IPS-NIHi11 (cell line): ENCODE data around the gene NCOA1.
"Not testable (repeated sequence)": the region's sequence is repeated elsewhere in the genome, so short reads cannot be mapped to it uniquely, and the experiment has no call there.

ENCODE experiments used
- DNase-seq: peaks from one replicate; pipeline ENCODE4 v3.0.0; 2012; ENCODE audit warnings: mixed read lengths, low spot score

NCOA1 gene

DNA sequence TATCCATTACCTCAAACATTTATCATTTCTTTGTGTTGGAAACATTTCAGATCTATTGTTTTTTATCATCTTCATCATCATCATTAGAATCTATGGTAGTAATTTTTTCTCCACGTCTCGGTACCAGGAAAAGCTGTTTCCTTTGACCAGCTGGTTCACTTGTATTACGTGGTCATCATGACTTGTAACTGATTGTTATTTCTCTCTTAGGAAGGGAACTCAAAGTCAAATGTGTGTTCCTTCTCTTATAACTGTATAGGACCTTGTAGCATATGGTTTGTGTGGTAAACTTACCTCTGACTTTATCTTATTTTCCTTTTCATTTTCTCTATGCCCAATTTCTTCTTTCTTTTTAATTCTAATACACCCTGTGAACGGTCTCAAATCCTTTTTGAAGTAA, 16.5 kb downstream of the NCOA1 start:
- no peak for DNase-seq

- no peak for DNase-seq
Measured at GRCh38 chr2:24508878-24509277, 17.8 kb downstream of the NCOA1 start.

GRCh38 chr2:24509425-24509824, 18.4 kb downstream of the NCOA1 start:
- no peak for DNase-seq

- no peak for DNase-seq
Measured at GRCh38 chr2:24509840-24510239, 18.8 kb downstream of the NCOA1 start.

GRCh38 chr2:24510771-24511170, 19.7 kb downstream of the NCOA1 start:
- no peak for DNase-seq

GRCh38 chr2:24511198-24511597, 20.1 kb downstream of the NCOA1 start:
- DNase-seq: no peak

DNA sequence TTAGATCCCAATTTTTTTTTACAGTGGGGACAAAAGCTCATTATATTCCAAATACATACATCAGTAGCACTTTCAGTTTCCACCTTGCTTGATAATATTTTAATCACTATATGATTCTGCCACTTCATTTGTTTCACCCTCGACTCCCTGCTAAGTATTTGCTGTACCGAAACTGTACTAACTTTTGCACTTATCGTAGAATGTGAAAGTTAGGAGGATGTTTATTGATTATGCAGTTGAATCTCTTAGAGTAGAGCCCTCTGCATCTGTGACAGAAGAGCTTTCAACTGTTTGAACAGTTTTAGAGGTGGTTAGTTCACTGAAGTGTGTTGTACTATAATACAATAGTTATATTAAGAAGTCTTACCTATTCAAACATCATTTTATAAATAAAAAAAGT, 20.8 kb downstream of the NCOA1 start:
- DNase-seq: no peak

DNA sequence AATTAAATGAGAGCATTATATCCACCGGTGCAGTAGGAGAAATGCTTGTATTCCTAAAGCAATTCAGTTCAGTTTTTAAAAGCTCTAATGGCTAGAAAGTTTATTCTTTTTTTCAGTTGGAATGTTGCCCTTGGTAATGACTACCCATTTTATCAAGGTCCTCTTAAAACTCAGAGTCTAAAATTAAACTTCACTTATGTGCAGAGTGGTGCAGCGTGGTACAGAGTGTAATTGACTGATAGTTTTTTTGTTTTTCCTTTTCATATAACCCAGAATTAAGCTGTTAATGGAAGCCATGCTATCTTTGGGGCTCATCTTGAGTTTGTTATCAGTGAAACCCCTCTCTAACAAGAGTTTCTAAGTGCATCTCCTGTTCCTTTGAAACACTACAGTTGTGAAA, 21.4 kb downstream of the NCOA1 start:
- no peak for DNase-seq

GRCh38 chr2:24512831-24513230, 21.8 kb downstream of the NCOA1 start:
- no peak for DNase-seq

- no peak for DNase-seq
Measured at GRCh38 chr2:24513281-24514071, 22.4 kb downstream of the NCOA1 start.

- DNase-seq: no peak
Measured at GRCh38 chr2:24514820-24515219, 23.8 kb downstream of the NCOA1 start.

DNA sequence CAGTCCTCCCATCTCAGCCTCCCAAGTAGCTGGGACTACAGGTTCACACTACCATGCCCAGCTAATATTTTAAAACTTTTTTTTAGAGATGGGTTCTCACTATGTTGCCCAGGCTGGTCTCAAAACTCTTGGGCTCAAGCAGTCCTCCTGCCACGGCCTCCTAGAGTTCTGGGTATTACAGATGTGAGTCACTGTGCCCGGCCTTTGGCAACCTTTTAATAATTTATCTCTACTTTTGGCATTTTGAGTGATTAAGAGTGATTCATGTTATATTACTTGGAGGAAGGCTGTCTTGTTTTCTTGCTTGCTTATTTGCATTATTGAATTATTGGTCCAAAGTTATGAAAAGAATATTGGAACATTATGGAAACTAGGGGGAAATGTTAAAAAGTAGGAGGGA, 24.3 kb downstream of the NCOA1 start:
- no peak for DNase-seq

DNA sequence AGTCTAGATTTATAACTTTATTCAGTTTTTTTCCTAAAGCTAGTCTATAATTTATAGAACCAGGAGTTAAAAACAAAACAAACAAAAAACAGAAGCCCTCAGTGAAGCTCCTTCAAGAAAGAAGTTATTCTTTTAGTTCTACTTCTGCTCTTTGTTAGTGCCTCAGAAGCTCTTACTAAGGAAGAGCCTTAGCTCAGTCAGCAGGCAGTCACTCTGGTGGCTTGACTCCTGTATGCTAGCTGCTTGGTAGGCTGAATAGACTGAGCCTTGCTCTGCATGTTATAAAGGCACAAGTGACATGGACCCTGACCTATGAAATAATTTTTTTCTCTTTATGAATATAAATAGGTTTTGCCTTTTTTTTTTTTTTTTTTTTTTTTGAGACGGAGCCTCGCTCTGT, 24.8 kb downstream of the NCOA1 start:
- DNase-seq: peak; percentile 17

GRCh38 chr2:24517247-24517646, 26.2 kb downstream of the NCOA1 start:
- no peak for DNase-seq

- no peak for DNase-seq
Measured at GRCh38 chr2:24520175-24520574, 29.1 kb downstream of the NCOA1 start.

DNA sequence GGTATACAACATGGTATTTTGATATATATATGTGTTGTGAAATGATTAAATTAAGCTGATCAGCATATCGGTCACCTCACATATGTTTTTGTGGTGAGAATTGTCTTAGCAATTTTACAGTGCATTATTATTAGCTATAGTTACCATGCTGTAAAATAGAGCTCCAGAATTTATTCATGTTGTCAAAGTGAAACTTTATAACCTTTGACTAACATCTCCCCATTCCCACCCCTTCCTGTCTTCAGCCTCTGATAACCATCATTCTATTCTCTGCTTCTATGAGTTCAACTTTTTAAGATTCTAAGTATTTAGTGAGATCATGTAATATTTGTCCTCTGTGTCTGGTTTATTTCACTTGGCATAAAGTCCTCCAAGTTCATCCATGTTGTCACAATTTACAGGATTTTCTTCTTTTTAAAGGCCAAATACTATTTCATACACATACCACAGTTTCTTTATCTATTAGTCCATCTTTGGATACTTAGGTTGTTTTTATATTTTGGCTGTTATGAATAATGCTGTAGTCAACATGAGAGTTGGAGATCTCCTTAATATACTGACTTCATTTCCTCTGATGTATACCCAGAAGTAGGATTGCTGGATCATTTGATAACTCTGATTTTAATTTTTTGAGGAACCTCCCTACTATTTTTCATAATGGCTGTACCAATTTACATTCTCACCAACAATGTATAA, 30.3 kb downstream of the NCOA1 start:
- no peak for DNase-seq

DNA sequence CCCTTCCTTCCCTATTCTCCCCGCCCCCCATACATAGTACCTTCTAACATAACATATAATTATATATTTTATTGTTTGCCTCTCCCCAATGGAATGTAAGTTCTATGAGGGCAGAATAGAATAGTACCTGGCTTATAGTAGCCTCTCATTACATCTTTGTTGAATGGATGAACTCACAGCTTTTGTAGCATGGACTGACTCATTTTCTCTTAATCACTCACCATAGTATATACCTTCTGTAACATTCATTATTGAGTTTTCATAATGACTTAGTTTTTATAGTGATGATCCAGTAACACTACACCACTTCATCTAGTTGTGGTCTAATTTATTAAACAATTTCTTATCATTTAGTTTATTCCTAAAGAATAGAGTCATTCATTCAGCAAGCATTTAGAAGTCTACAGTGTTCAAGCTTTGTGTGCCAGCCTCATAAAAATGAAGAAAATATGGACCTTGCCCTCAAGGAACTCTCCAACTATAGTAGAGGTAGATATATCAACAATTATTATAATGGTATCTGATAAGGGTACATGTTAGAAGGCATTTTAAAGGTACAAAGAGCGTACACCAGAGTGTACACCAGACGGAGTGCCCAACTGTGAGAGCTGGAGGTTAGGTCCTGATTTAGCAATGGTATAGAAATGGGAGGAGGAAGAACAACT, 31.1 kb downstream of the NCOA1 start:
- no peak for DNase-seq

DNA sequence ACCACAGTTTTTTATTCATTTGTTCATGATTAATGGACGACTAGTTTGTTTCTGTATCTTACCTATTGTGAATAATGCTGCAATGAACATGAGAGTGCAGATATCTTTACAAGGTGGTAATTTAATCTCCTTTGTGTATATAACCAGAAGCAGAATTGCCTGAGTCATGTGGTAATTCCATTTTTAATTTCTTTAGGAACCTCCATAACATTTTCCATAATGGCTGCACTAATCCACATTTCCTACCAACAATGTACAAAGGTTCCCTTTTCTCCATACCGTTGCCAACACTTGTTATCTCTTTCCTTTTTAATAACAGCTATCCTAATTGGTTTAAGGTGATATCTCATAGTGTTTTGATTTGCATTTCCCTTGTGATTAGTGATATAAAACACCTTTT, 36.5 kb downstream of the NCOA1 start:
- DNase-seq: no peak

GRCh38 chr2:24530796-24531195, 39.7 kb downstream of the NCOA1 start:
- DNase-seq: no peak

DNA sequence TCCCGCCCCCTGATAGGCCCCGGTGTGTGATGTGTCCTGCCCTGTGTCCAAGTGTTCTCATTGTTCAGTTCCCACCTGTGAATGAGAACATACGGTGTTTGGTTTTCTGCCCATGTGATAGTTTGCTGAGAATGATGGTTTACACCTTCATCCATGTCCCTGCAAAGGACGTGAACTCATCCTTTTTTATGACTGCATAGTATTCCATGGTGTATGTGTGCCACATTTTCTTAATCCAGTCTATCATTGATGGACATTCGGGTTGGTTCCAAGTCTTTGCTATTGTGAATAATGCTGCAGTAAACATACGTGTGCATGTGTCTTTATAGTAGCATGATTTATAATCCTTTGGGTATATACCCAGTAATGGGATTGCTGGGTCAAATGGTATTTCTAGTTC, 40.6 kb downstream of the NCOA1 start:
- not testable (repeated sequence) for DNase-seq

GRCh38 chr2:24532057-24532456, 41.0 kb downstream of the NCOA1 start:
- DNase-seq: not testable (repeated sequence)

DNA sequence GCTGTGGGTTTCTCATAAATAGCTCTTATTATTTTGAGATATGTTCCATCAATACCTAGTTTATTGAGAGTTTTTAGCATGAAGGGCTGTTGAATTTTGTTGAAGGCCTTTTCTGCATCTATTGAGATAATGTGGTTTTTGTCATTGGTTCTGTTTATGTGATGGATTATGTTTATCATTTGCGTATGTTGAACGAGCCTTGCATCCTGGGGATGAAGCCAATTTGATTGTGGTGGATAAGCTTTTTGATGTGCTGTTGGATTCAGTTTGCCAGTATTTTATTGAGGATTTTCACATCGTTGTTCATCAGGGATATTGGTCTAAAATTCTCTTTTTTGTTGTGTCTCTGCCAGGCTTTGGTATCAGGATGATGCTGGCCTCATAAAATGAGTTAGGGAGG, 42.5 kb downstream of the NCOA1 start:
- DNase-seq: not testable (repeated sequence)

DNA sequence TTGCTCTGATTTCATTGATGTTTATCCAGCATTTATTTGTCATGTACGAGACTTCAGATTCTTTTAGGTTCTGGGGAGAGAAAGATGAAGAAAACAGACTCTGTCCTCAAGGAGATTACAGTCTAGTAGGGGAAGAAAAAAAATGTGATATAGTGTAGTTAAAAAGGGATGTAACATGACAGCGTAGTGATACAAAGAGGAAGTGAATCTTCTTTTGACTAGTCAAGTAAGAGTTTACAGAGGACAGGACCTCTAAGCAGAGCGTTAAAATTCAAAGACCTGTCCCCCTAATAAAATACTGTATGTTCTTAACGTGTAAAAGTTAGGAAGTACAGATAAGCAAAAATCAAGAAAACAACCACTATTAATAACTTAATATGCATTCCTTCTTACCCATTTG, 47.7 kb downstream of the NCOA1 start:
- DNase-seq: no peak
